ENCODE data around the gene MSL2. TPM values are rescaled to one million over a fixed set of nuclear protein-coding genes. Genes with fewer than 3 reads are reported as not detected.

Gene MSL2
- polyA plus RNA-seq, 1 donor (not counting 4 experiments of a cell fraction or from before 2014, with no cell fraction given) = 9.5 TPM

DNA sequence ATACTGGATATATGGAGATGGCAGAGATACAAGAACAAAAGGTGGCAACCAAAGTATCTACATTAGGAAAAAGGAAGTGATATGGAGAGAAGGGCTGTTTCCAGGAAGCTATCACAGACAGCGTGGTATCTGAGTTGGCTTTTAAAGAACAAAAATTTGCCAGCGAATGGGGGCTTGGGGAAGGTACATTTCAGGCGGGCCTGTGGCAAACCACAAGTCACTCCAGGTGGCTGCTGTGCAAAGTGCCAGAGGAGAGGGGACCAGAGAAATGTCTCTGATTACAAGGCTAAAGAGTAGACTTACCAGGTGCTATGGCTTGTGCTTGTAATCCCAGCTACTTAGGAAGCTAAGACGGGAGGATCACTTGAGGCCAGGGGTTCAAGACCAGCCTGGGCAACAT is 91.1 kb downstream of the MSL2 start:
- H3K4me3 ChIP-seq (ENCODE audit: control insufficient read depth in 2 of 3, extremely low read depth in 1 of 3, insufficient read depth in 2 of 3, low read depth in 1 of 3, low read length in 3 of 3) = no peak overlapping the region
- H3K4me2 ChIP-seq (ENCODE audit: control insufficient read depth, extremely low read depth, insufficient read depth, low read depth, low read length) = no peak overlapping the region
- dilution Hi-C loops (cut with MboI; ENCODE audit: extremely low pct_ligation_motif_present, low sequenced_read_pairs) = no loop called here
- H3K27ac ChIP-seq (ENCODE audit: control insufficient read depth, insufficient read depth, low read length) = no peak overlapping the region
- no peak overlapping the region for H3K9ac ChIP-seq (ENCODE audit: control insufficient read depth, extremely low read depth, insufficient read depth, low read length)
- peaks cover 0 to 3% of the 10 kb centered on the region in 2 experiments for H3K36me3 ChIP-seq (ENCODE audit: control insufficient read depth in 2 of 2, extremely low read depth in 1 of 2, insufficient read depth in 2 of 2, low read length in 2 of 2)
- H3K4me1 ChIP-seq (ENCODE audit: control insufficient read depth, extremely low read depth, insufficient read depth, low read length) = no peaks in the 10 kb centered on the region
- DNase-seq (ENCODE audit: low read depth, low spot score) = no peak
- H3K9me3 ChIP-seq (ENCODE audit: control insufficient read depth, low read depth, low read length) = no peaks in the 10 kb centered on the region
- no peaks in the 10 kb centered on the region for H4K20me1 ChIP-seq (ENCODE audit: control insufficient read depth, extremely low read depth, insufficient read depth, low read length)
- no peaks in the 10 kb centered on the region for H3K79me2 ChIP-seq (ENCODE audit: control insufficient read depth, insufficient read depth, low read length)
- TF ChIP-seq, protein P1, sequence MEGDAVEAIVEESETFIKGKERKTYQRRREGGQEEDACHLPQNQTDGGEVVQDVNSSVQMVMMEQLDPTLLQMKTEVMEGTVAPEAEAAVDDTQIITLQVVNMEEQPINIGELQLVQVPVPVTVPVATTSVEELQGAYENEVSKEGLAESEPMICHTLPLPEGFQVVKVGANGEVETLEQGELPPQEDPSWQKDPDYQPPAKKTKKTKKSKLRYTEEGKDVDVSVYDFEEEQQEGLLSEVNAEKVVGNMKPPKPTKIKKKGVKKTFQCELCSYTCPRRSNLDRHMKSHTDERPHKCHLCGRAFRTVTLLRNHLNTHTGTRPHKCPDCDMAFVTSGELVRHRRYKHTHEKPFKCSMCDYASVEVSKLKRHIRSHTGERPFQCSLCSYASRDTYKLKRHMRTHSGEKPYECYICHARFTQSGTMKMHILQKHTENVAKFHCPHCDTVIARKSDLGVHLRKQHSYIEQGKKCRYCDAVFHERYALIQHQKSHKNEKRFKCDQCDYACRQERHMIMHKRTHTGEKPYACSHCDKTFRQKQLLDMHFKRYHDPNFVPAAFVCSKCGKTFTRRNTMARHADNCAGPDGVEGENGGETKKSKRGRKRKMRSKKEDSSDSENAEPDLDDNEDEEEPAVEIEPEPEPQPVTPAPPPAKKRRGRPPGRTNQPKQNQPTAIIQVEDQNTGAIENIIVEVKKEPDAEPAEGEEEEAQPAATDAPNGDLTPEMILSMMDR (optimal IDR thresholded peaks at IDR 0.05 in 1 of 3, IDR thresholded peaks at IDR 0.05 in 1 of 3, conservative IDR thresholded peaks at IDR 0.05 in 1 of 3; ENCODE audit: extremely low read depth in 1 of 3, insufficient read depth in 2 of 3, low read length in 3 of 3) = no peak
- no peak for TF ChIP-seq EZH2 (IDR thresholded peaks at IDR 0.05; ENCODE audit: low read length)
- no peaks in the 10 kb centered on the region for H3K27me3 ChIP-seq (ENCODE audit: control insufficient read depth, extremely low read depth, insufficient read depth, low read length)
- no peak overlapping the region for H2AFZ ChIP-seq (ENCODE audit: control insufficient read depth, low read length)
- H3K9me1 ChIP-seq (ENCODE audit: control insufficient read depth, extremely low read depth, insufficient read depth, low read length) = no peaks in the 10 kb centered on the region
- FAIRE-seq = no peak

Other genes with a start within 250 kb of the MSL2 start
- 10.3 to 11.8 TPM (median 11.1 TPM) in 3 replicates for gene PPP2R3A, start 230.6 kb downstream of the MSL2 start, polyA plus RNA-seq
- gene PCCB, start 54.0 kb upstream of the MSL2 start, polyA plus RNA-seq = 32.5 to 46.9 TPM (median 43.9 TPM) in 3 replicates

All from keratinocyte (primary cell).